Effector CD4-positive, alpha-beta T cell (primary cell): Measurements from ENCODE around the gene TBC1D3B.
"Not testable (repeated sequence)": the region's sequence is repeated elsewhere in the genome, so short reads cannot be mapped to it uniquely, and the experiment has no call there.

ENCODE experiments used
- DNase-seq: peaks from one replicate; pipeline ENCODE4 v3.0.0-alpha.2; 2020

TBC1D3B gene

GRCh38 chr17:36168836-36169235, 7.6 kb downstream of the TBC1D3B start:
- not testable (repeated sequence) for DNase-seq

GRCh38 chr17:36153895-36154610, 22.4 kb downstream of the TBC1D3B start:
- no peak for DNase-seq

GRCh38 chr17:36152639-36153120, 23.8 kb downstream of the TBC1D3B start:
- DNase-seq, result no peak

GRCh38 chr17:36151891-36152638, 24.4 kb downstream of the TBC1D3B start:
- DNase-seq, result no peak

GRCh38 chr17:36149296-36149820, 27.1 kb downstream of the TBC1D3B start:
- DNase-seq, result no peak

GRCh38 chr17:36148559-36149295, 27.7 kb downstream of the TBC1D3B start:
- peak; percentile 47 for DNase-seq

GRCh38 chr17:36147601-36148000, 28.8 kb downstream of the TBC1D3B start:
- DNase-seq, result no peak

- DNase-seq, result no peak
Measured at GRCh38 chr17:36144981-36145729, 31.3 kb downstream of the TBC1D3B start.

- DNase-seq, result no peak
Measured at GRCh38 chr17:36144014-36144413, 32.4 kb downstream of the TBC1D3B start.

GRCh38 chr17:36142806-36143205, 33.6 kb downstream of the TBC1D3B start:
- no peak for DNase-seq

- DNase-seq, result no peak
Measured at GRCh38 chr17:36142235-36142634, 34.2 kb downstream of the TBC1D3B start.

GRCh38 chr17:36136439-36136838, 40.0 kb downstream of the TBC1D3B start:
- DNase-seq, result no peak

GRCh38 chr17:36136036-36136435, 40.4 kb downstream of the TBC1D3B start:
- no peak for DNase-seq

- DNase-seq, result no peak
Measured at GRCh38 chr17:36135465-36135864, 41.0 kb downstream of the TBC1D3B start.

- no peak for DNase-seq
Measured at GRCh38 chr17:36133602-36134236, 42.7 kb downstream of the TBC1D3B start.

- DNase-seq, result no peak
Measured at GRCh38 chr17:36132421-36132831, 44.0 kb downstream of the TBC1D3B start.

GRCh38 chr17:36131931-36132330, 44.5 kb downstream of the TBC1D3B start:
- no peak for DNase-seq

- no peak for DNase-seq
Measured at GRCh38 chr17:36131421-36131820, 45.0 kb downstream of the TBC1D3B start.

- DNase-seq, result no peak
Measured at GRCh38 chr17:36130346-36130745, 46.1 kb downstream of the TBC1D3B start.

GRCh38 chr17:36129616-36130015, 46.8 kb downstream of the TBC1D3B start:
- DNase-seq, result no peak

GRCh38 chr17:36128411-36128978, 47.9 kb downstream of the TBC1D3B start:
- no peak for DNase-seq

- DNase-seq, result no peak
Measured at GRCh38 chr17:36127911-36128310, 48.5 kb downstream of the TBC1D3B start.
